Vagina (tissue), 2 donors: ENCODE results near the gene GADL1. TPM values are rescaled to one million over a fixed set of nuclear protein-coding genes. Genes with fewer than 3 reads are reported as not detected.

Experiments
- DNase-seq, 2 donors: peaks; one replicate each; pipeline ENCODE4 v3.0.0-alpha.2; 2017; ENCODE audit errors: extremely low spot score in 2 of 2
- H3K27ac ChIP-seq: fragments of 200-600 bp; sonication (generic); one replicate; pipeline ENCODE4 v1.5.1; 2019
- H3K27me3 ChIP-seq: fragments of 200-600 bp; sonication (generic); one replicate; pipeline ENCODE4 v1.5.1; 2019
- H3K36me3 ChIP-seq, 2 donors: fragments of 200-600 bp; sonication (generic); one replicate each; pipeline ENCODE4 v1.5.1; 2017 to 2019
- H3K4me1 ChIP-seq: fragments of 200-600 bp; sonication (generic); one replicate; pipeline ENCODE4 v1.5.1; 2019
- H3K4me3 ChIP-seq, 2 donors: fragments of 200-600 bp; sonication (generic); 1 replicate in 1 of 2; 2 replicates in 1 of 2; pipeline ENCODE4 v1.5.1; 2016 to 2019
- H3K9me3 ChIP-seq: fragments of 200-600 bp; sonication (generic); one replicate; pipeline ENCODE4 v1.5.1; 2019
- CTCF ChIP-seq, 3 experiments: fragments of 450-650 bp in 2 of 3; fragments of 200-600 bp in 1 of 3; sonication (generic) in 1 of 3; IDR thresholded peaks; one replicate each; pipeline ENCODE4 v1.5.1; 2017 to 2019; ENCODE audit warnings: antibody characterized with exemption in 3 of 3, mild to moderate bottlenecking in 2 of 3, moderate library complexity in 2 of 3
- POLR2A ChIP-seq, 2 donors: fragments of 450-650 bp; IDR thresholded peaks; one replicate each; pipeline ENCODE4 v1.6.1; 2017; ENCODE audit warnings: antibody characterized with exemption in 2 of 2, mild to moderate bottlenecking in 2 of 2, moderate library complexity in 2 of 2
- POLR2AphosphoS5 ChIP-seq, 2 donors: sonication (generic); formaldehyde crosslinking; IDR thresholded peaks; one replicate each; pipeline ENCODE4 v1.9.0; 2017; ENCODE audit warnings: antibody characterized with exemption in 2 of 2, mild to moderate bottlenecking in 2 of 2, low read depth in 1 of 2; ENCODE audit not compliant: insufficient read depth in 1 of 2
- intact Hi-C: fragments of 100-400 bp; cut with DNase I; formaldehyde crosslinking; loops from one replicate; pipeline ENCODE4 v1.15.1; 2023
- total RNA-seq: library from RNA; depleted of rRNA; stranded (reverse); fragments of >200 nt; gene quantifications from one replicate; pipeline ENCODE4 v1.2.3, GENCODE V29; 2016

The GADL1 gene
- total RNA-seq, 1 donor from 2014 or later = not detected

- H3K4me1 ChIP-seq = no peaks in the 10 kb centered on the region
Measured at GRCh38 chr3:30934208-30934550, 39.7 kb upstream of the GADL1 start.

GRCh38 chr3:30933478-30934207 lies 39.2 kb upstream of the GADL1 start:
- no peak overlapping the region for H3K4me3 ChIP-seq
- intact Hi-C loops = no loop called here

More at GRCh38 chr3:30934208-30934550, 39.7 kb upstream of the GADL1 start:
- TF ChIP-seq CTCF (IDR thresholded peaks at IDR 0.05) (peak in 2 of 3 experiments; percentile 35 to 41), POLR2AphosphoS5 (IDR thresholded peaks at IDR 0.05; ENCODE audit: insufficient read depth in 1 of 2, low read depth in 1 of 2) (no peak), POLR2A (IDR thresholded peaks at IDR 0.05) (no peak)
- no peak for DNase-seq
- Histone ChIP-seq H3K36me3 (no peaks in the 10 kb centered on the region), H3K9me3 (no peaks in the 10 kb centered on the region), H3K27me3 (no peaks in the 10 kb centered on the region), H3K27ac (no peak overlapping the region), H3K4me3 (no peak overlapping the region)
- intact Hi-C loops = no loop called here

GRCh38 chr3:30932513-30933098 lies 38.1 kb upstream of the GADL1 start:
- Histone ChIP-seq H3K36me3 (no peaks in the 10 kb centered on the region), H3K4me1 (no peaks in the 10 kb centered on the region), H3K9me3 (no peaks in the 10 kb centered on the region), H3K27me3 (no peaks in the 10 kb centered on the region), H3K27ac (no peak overlapping the region), H3K4me3 (no peak overlapping the region)
- no peak for DNase-seq
- no peak for TF ChIP-seq CTCF (IDR thresholded peaks at IDR 0.05)
- no peak for TF ChIP-seq POLR2A (IDR thresholded peaks at IDR 0.05)
- TF ChIP-seq POLR2AphosphoS5 (IDR thresholded peaks at IDR 0.05; ENCODE audit: insufficient read depth in 1 of 2, low read depth in 1 of 2) = no peak
- intact Hi-C loops = no loop called here

More at GRCh38 chr3:30933478-30934207, 39.2 kb upstream of the GADL1 start:
- Histone ChIP-seq H3K36me3 (no peaks in the 10 kb centered on the region), H3K27ac (no peak overlapping the region), H3K9me3 (no peaks in the 10 kb centered on the region), H3K4me1 (no peaks in the 10 kb centered on the region), H3K27me3 (no peaks in the 10 kb centered on the region)
- DNase-seq = no peak
- no peak for TF ChIP-seq POLR2A (IDR thresholded peaks at IDR 0.05)
- no peak for TF ChIP-seq POLR2AphosphoS5 (IDR thresholded peaks at IDR 0.05; ENCODE audit: insufficient read depth in 1 of 2, low read depth in 1 of 2)
- TF ChIP-seq CTCF (IDR thresholded peaks at IDR 0.05) = no peak

- no peaks in the 10 kb centered on the region for H3K4me1 ChIP-seq
- intact Hi-C loops = no loop called here
- no peak for DNase-seq
- H3K36me3 ChIP-seq = no peaks in the 10 kb centered on the region
- H3K4me3 ChIP-seq = no peak overlapping the region
- no peaks in the 10 kb centered on the region for H3K27me3 ChIP-seq
- no peak for TF ChIP-seq POLR2A (IDR thresholded peaks at IDR 0.05)
- TF ChIP-seq CTCF (IDR thresholded peaks at IDR 0.05) = no peak
- TF ChIP-seq POLR2AphosphoS5 (IDR thresholded peaks at IDR 0.05; ENCODE audit: insufficient read depth in 1 of 2, low read depth in 1 of 2) = no peak
- H3K9me3 ChIP-seq = no peaks in the 10 kb centered on the region
- H3K27ac ChIP-seq = no peak overlapping the region
Measured at GRCh38 chr3:30924763-30925162, 30.3 kb upstream of the GADL1 start.

GRCh38 chr3:30919564-30919963 lies 25.1 kb upstream of the GADL1 start:
- Histone ChIP-seq H3K27ac (no peak overlapping the region), H3K36me3 (no peaks in the 10 kb centered on the region), H3K9me3 (no peaks in the 10 kb centered on the region), H3K4me1 (no peaks in the 10 kb centered on the region), H3K27me3 (no peaks in the 10 kb centered on the region), H3K4me3 (no peak overlapping the region)
- intact Hi-C loops = no loop called here
- DNase-seq = no peak
- no peak for TF ChIP-seq POLR2A (IDR thresholded peaks at IDR 0.05)
